K562 (cell line): ENCODE results near the gene FARP2. TPM values are rescaled to one million over a fixed set of nuclear protein-coding genes. Genes with fewer than 3 reads are reported as not detected.

ENCODE experiments used
- CBX5 ChIP-seq: IDR thresholded peaks from 2 replicates; pipeline ENCODE4 v1.6.1; 2014; ENCODE audit warnings: low read depth, borderline replicate concordance
- CREB1 ChIP-seq, 2 experiments: sonication (generic) in 1 of 2; formaldehyde crosslinking in 1 of 2; IDR thresholded peaks; 2 replicates each; pipeline versions ENCODE4 v1.6.1 to v1.8.0; 2012 to 2022; ENCODE audit warnings: inconsistent platforms in 1 of 2, mild to moderate bottlenecking in 1 of 2, missing genetic modification reagents in 1 of 2, moderate library complexity in 1 of 2
- CXXC5 ChIP-seq: fragments of 250-450 bp; sonication (Bioruptor Pico); IDR thresholded peaks from 2 replicates; pipeline ENCODE4 v1.8.0; 2022; ENCODE audit warnings: inconsistent platforms, mild to moderate bottlenecking, moderate library complexity
- DIDO1 ChIP-seq: fragments of 450-650 bp; IDR thresholded peaks from 2 replicates; pipeline ENCODE4 v1.6.1; 2016; ENCODE audit warnings: low read depth, missing biosample characterization, missing genetic modification characterization
- HDAC2 ChIP-seq: fragments of 450-650 bp; IDR thresholded peaks from 2 replicates; pipeline ENCODE4 v1.6.1; 2016; ENCODE audit warnings: mild to moderate bottlenecking
- HNRNPL ChIP-seq: fragments of 200-400 bp; formaldehyde crosslinking; IDR thresholded peaks from 2 replicates; pipeline ENCODE4 v1.6.1; 2017; ENCODE audit warnings: low read depth, mild to moderate bottlenecking, low read length
- KLF1 ChIP-seq: fragments of 450-650 bp; IDR thresholded peaks from 2 replicates; pipeline ENCODE4 v1.6.1; 2016; ENCODE audit warnings: missing genetic modification characterization, missing compliant biosample characterization
- MXD1 ChIP-seq: fragments of 250-450 bp; sonication (Bioruptor Pico); IDR thresholded peaks from 2 replicates; pipeline ENCODE4 v1.8.0; 2021; ENCODE audit warnings: borderline replicate concordance, mild to moderate bottlenecking, moderate library complexity; ENCODE audit not compliant: poor library complexity, severe bottlenecking
- MYNN ChIP-seq, 2 experiments: sonication (generic); formaldehyde crosslinking in 1 of 2; IDR thresholded peaks; 2 replicates each; pipeline versions ENCODE4 v1.5.0 to v1.6.1; 2016 to 2020; ENCODE audit warnings: antibody characterized with exemption in 1 of 2, missing genetic modification reagents in 1 of 2
- PBX2 ChIP-seq, 2 experiments: IDR thresholded peaks in 1 of 2; conservative IDR thresholded peaks in 1 of 2; 2 replicates each; pipeline ENCODE4 v1.6.1; 2016; ENCODE audit warnings: low read depth in 2 of 2, mild to moderate bottlenecking in 1 of 2, missing compliant biosample characterization in 1 of 2, missing genetic modification characterization in 1 of 2, moderate library complexity in 1 of 2
- RB1 ChIP-seq: fragments of 450-650 bp; IDR thresholded peaks from 2 replicates; pipeline ENCODE4 v1.6.1; 2017; ENCODE audit warnings: low read depth, mild to moderate bottlenecking
- SAFB ChIP-seq: fragments of 200-400 bp; formaldehyde crosslinking; IDR thresholded peaks from 2 replicates; pipeline ENCODE4 v1.6.1; 2017; ENCODE audit warnings: low read depth, low read length, borderline replicate concordance
- SLC30A9 ChIP-seq: fragments of 250-450 bp; sonication (Bioruptor Pico); IDR thresholded peaks from 2 replicates; pipeline ENCODE4 v1.8.0; 2022; ENCODE audit warnings: mild to moderate bottlenecking, moderate library complexity
- TEAD2 ChIP-seq: fragments of 450-650 bp; IDR thresholded peaks from 2 replicates; pipeline ENCODE4 v1.6.1; 2016; ENCODE audit warnings: missing genetic modification characterization, control low read depth, missing compliant biosample characterization
- THRAP3 ChIP-seq: fragments of 450-650 bp; IDR thresholded peaks from 2 replicates; pipeline ENCODE4 v1.6.1; 2016; ENCODE audit warnings: mild to moderate bottlenecking, inconsistent platforms, borderline replicate concordance
- WHSC1 ChIP-seq: IDR thresholded peaks from one replicate; pipeline ENCODE4 v1.6.1; 2012; ENCODE audit warnings: low read length, control low read depth, inconsistent platforms
- ZNF133 ChIP-seq: fragments of 250-450 bp; sonication (Bioruptor Pico); IDR thresholded peaks from 2 replicates; pipeline ENCODE4 v1.4.0; 2020; ENCODE audit warnings: mild to moderate bottlenecking
- ZNF134 ChIP-seq: fragments of 250-450 bp; sonication (Bioruptor Pico); conservative IDR thresholded peaks from 2 replicates; pipeline ENCODE4 v1.4.0; 2020
- ZNF143 ChIP-seq: sonication (generic); formaldehyde crosslinking; IDR thresholded peaks from 2 replicates; pipeline ENCODE4 v1.9.0; 2022; ENCODE audit warnings: mild to moderate bottlenecking, missing genetic modification reagents
- ZNF311 ChIP-seq: fragments of 250-450 bp; sonication (Bioruptor Pico); IDR thresholded peaks from 2 replicates; pipeline ENCODE4 v1.4.0; 2020; ENCODE audit warnings: mild to moderate bottlenecking, moderate library complexity
- ZNF668 ChIP-seq: fragments of 250-450 bp; sonication (Bioruptor Pico); IDR thresholded peaks from 2 replicates; pipeline ENCODE4 v1.8.0; 2022; ENCODE audit warnings: mild to moderate bottlenecking, inconsistent platforms
- ZNF778 ChIP-seq: fragments of 450-650 bp; formaldehyde crosslinking; IDR thresholded peaks from 2 replicates; pipeline ENCODE4 v1.4.0; 2020; ENCODE audit warnings: mild to moderate bottlenecking, moderate library complexity
- polyA plus RNA-seq, 8 experiments: library from polyadenylated mRNA; depleted of rRNA in 4 of 8; stranded (reverse) in 5 of 8; unstranded in 3 of 8; fragments of >200 nt; fragmentation: Nextera tagmentation in 2 of 8; fragmentation: Illumina TruSeq in 1 of 8; extraction: Ambion mirVana in 2 of 8; extraction: Trizol in 1 of 8; gene quantifications; 2 replicates each; pipeline versions ENCODE4 v1.2.1 to v1.2.3, GENCODE V29; 2011 to 2014; ENCODE audit warnings: inconsistent platforms in 1 of 8, missing spikeins in 1 of 8
- total RNA-seq, 7 experiments: library from RNA; depleted of rRNA in 6 of 7; stranded (reverse); fragments of >200 nt in 6 of 7; fragmentation: Illumina TruSeq in 2 of 7; extraction: Trizol in 2 of 7; gene quantifications; 2 replicates each; pipeline versions ENCODE4 v1.2.1 to v1.2.3, GENCODE V29; 2011 to 2021; ENCODE audit warnings: low replicate concordance in 1 of 7
- TF ChIP-seq, protein P1 (sequence below), 2 experiments: fragments of 200-800 bp in 1 of 2; sonication (Bioruptor generic) in 1 of 2; sonication (generic) in 1 of 2; formaldehyde crosslinking in 1 of 2; IDR thresholded peaks in 1 of 2; conservative IDR thresholded peaks in 1 of 2; 2 replicates each; pipeline versions ENCODE4 v1.5.0 to v1.6.1; 2016 to 2020; ENCODE audit warnings: missing compliant biosample characterization in 1 of 2, missing genetic modification characterization in 1 of 2, missing genetic modification reagents in 1 of 2
- TF ChIP-seq, protein P2 (sequence below), 2 experiments: IDR thresholded peaks; 2 replicates each; pipeline ENCODE4 v1.6.1; 2011; ENCODE audit warnings: borderline replicate concordance in 1 of 2, control low read depth in 1 of 2, low read depth in 1 of 2, low read length in 1 of 2, mild to moderate bottlenecking in 1 of 2, mixed read lengths in 1 of 2, moderate library complexity in 1 of 2; ENCODE audit not compliant: insufficient read depth in 1 of 2, insufficient read length in 1 of 2, poor library complexity in 1 of 2, severe bottlenecking in 1 of 2; ENCODE audit errors: extremely low read depth in 1 of 2

The FARP2 gene
- total and polyA plus RNA-seq, 9 of the 15 experiments (the other 6 are each of a cell fraction or from before 2014, with no cell fraction given): 4.1 to 38.1 (median 21.1) TPM

GRCh38 chr2:241386519-241386918 lies 30.4 kb downstream of the FARP2 start (continued):
- TF ChIP-seq PBX2 (CRISPR knock-in tag; IDR thresholded peaks at IDR 0.05; ENCODE audit: low read depth) (no peak), PBX2 (tag; conservative IDR thresholded peaks at IDR 0.05; ENCODE audit: low read depth) (no peak), KLF1 (tag) (no peak), ZNF143 (CRISPR knock-in tag) (no peak), ZNF134 (CRISPR knock-in tag) (no peak), ZNF133 (CRISPR knock-in tag) (no peak), HNRNPL (no peak), RB1 (no peak), CBX5 (no peak), SAFB (no peak), HDAC2 (no peak; the same call in 1 of the 2 replicates), CREB1 (IDR thresholded peaks at IDR 0.05) (no peak), CREB1 (CRISPR knock-in tag; IDR thresholded peaks at IDR 0.05) (no peak), ZNF668 (CRISPR knock-in tag) (no peak), THRAP3 (no peak), SLC30A9 (CRISPR knock-in tag) (no peak), MYNN (IDR thresholded peaks at IDR 0.05) (no peak), MYNN (CRISPR knock-in tag; IDR thresholded peaks at IDR 0.05) (no peak), ZNF778 (CRISPR knock-in tag) (no peak), WHSC1 (no peak), MXD1 (no peak), TEAD2 (tag) (no peak), CXXC5 (CRISPR knock-in tag) (0 out of 2 replicates have a peak, but pooled peaks have one; percentile 13), ZNF311 (CRISPR knock-in tag) (no peak), DIDO1 (tag) (no peak)
- TF ChIP-seq, protein P1, sequence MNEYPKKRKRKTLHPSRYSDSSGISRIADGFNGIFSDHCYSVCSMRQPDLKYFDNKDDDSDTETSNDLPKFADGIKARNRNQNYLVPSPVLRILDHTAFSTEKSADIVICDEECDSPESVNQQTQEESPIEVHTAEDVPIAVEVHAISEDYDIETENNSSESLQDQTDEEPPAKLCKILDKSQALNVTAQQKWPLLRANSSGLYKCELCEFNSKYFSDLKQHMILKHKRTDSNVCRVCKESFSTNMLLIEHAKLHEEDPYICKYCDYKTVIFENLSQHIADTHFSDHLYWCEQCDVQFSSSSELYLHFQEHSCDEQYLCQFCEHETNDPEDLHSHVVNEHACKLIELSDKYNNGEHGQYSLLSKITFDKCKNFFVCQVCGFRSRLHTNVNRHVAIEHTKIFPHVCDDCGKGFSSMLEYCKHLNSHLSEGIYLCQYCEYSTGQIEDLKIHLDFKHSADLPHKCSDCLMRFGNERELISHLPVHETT (CRISPR knock-in tag; conservative IDR thresholded peaks at IDR 0.05 in 1 of 2, IDR thresholded peaks at IDR 0.05 in 1 of 2): no peak
- TF ChIP-seq, protein P2, sequence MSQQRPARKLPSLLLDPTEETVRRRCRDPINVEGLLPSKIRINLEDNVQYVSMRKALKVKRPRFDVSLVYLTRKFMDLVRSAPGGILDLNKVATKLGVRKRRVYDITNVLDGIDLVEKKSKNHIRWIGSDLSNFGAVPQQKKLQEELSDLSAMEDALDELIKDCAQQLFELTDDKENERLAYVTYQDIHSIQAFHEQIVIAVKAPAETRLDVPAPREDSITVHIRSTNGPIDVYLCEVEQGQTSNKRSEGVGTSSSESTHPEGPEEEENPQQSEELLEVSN (IDR thresholded peaks at IDR 0.05; ENCODE audit: borderline replicate concordance in 1 of 2, extremely low read depth in 1 of 2, insufficient read depth in 1 of 2, insufficient read length in 1 of 2, low read depth in 1 of 2, low read length in 1 of 2, poor library complexity in 1 of 2, severe bottlenecking in 1 of 2): peak; percentile 40 to 75
